ENCODE data around the gene ZNF280C.

GRCh38 chrX:130204647-130205046 is 64.1 kb downstream of the ZNF280C start:
- TF ChIP-seq CTCF (IDR thresholded peaks at IDR 0.05), result no peak
- TF ChIP-seq POLR2A (IDR thresholded peaks at IDR 0.05), result no peak

All from heart left ventricle (tissue), 13 donors.